HG02798 (cell line): ENCODE data around the gene SMC4.

ENCODE experiments used
- ATAC-seq: cut with Tn5 transposase; IDR thresholded peaks from one replicate; pipeline ENCODE4 v1.9.1; 2021; ENCODE audit warnings: mild to moderate bottlenecking; ENCODE audit not compliant: unreplicated experiment, poor library complexity

The SMC4 gene

DNA sequence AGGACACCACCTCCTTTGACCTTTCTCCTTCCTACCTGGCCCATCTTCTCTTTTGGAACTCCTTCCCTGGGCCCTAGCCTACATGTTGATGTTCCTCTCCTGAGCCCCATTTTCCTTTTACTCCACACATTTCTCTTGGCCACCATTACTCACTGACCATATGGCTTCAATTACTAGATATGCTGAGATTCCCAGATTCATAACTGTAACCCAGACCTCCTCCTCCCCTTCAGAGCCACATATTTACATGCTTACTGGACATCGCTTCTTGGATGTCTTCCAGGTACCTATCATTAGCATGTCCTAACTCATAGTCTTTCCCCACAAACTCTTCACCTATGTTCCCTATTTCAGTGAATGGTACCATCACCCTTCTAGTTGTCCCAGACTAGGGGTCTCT, 74.5 kb downstream of the SMC4 start:
- ATAC-seq = no peak

DNA sequence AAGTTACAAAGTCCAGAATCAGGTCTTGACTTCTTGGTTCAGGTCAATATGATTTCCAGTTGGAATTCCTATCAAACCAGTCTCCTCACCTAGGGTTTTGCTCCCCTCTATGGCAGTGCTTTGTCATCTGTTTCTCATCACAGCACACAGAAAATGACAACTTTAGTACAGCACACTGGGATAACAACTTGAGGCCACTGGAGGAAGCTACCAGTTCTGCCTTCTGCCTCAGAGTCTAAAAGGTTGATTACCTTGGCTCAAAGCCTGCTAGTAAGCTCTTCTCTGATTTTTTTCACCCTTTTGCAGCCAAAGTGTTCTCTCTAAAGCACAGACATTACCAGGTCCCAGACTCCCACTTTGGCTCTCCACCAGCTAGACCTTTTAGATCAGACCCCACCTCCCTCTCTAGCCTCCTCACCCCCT, 75.0 kb downstream of the SMC4 start:
- no peak for ATAC-seq

DNA sequence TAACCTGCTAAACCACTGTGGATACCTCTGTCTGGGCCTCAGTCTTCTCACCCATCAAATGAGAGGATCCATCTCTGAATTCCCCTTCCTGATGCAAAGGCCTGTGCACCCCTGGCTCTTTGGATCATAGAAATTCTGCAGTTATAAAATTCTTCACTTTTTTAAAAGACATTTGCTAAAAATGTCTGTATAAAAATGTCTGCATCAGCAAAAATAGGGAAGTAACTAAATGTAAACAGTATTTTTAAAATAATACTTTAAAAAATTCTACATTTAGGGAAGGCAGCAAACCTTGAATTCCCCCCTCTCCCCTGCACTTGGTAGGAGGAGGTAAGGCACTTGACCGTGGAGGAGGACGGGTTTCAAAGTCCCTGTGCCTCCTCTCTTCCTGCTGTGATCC, 75.7 kb downstream of the SMC4 start:
- no peak for ATAC-seq

GRCh38 chr3:160475884-160476283, 76.4 kb downstream of the SMC4 start:
- ATAC-seq = no peak

GRCh38 chr3:160477750-160478149, 78.3 kb downstream of the SMC4 start:
- ATAC-seq = no peak

DNA sequence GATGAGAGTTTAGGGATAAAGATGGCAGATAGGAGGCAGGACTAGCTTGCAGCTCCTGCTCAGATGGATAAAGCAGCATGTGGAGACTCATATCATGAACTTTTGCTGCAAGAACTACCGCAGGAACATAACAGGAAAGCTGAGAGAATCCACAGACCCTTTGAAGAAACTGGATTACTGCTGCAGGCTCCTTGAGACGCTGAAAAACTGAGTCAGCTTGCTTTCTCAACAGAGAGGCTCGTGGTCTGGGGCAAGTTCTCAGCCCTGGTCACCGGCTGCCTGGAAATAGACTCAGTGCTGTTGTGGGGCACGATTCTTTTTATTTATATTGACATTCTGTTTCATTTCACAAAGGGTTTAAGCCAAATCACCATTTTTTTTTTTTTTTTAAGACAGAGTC, 78.9 kb downstream of the SMC4 start:
- no peak for ATAC-seq

- no peak for ATAC-seq
Observed at GRCh38 chr3:160479376-160479775, 79.9 kb downstream of the SMC4 start.

GRCh38 chr3:160480931-160481330, 81.5 kb downstream of the SMC4 start:
- no peak for ATAC-seq

DNA sequence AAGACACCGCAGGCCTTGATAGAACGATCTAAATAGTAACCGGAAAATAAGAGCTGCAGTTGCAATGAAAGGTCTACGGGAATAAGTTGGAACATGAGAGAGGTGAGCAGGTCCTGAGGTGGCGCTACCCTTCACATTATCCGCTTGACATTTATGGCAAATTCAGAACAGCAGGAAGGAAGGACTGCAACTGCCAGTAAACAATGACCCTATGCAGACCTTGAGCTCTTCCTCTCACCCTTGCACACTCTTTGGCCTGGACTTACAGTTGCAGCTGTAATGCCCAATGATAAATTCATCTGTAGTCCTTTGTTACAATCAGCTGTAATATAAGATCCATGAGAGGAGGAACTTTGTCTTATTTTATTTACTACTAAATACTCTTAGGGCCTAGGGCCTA, 82.4 kb downstream of the SMC4 start:
- no peak for ATAC-seq

GRCh38 chr3:160482796-160483195, 83.3 kb downstream of the SMC4 start:
- no peak for ATAC-seq
